Neural progenitor cell (in vitro differentiated cells): ENCODE data around the gene SHH.

Experiments
- CTCF ChIP-seq: fragments of 200-600 bp; sonication (generic); IDR thresholded peaks from 2 replicates; pipeline ENCODE4 v1.5.1; 2017; ENCODE audit warnings: antibody characterized with exemption, mild to moderate bottlenecking
- EZH2 ChIP-seq: fragments of 200-600 bp; sonication (generic); IDR thresholded peaks from 2 replicates; pipeline ENCODE4 v1.6.1; 2017; ENCODE audit warnings: antibody characterized with exemption, mild to moderate bottlenecking, moderate library complexity
- EZH2phosphoT487 ChIP-seq: fragments of 200-600 bp; sonication (generic); IDR thresholded peaks from 2 replicates; pipeline ENCODE4 v1.6.1; 2017; ENCODE audit warnings: antibody characterized with exemption

GRCh38 chr7:155756322-155756721 lies 55.9 kb downstream of the SHH start:
- TF ChIP-seq CTCF (no peak), EZH2 (no peak), EZH2phosphoT487 (no peak)
